GM06990 (cell line): ENCODE measurements around the gene SASH1.

Experiments
- DNase-seq: peaks from one replicate; pipeline ENCODE4 v3.0.0-alpha.2; 2011; ENCODE audit not compliant: insufficient read length; ENCODE audit errors: extremely low read depth
- H3K27me3 ChIP-seq: replicated peaks from 2 replicates; pipeline ENCODE4 v1.6.0; 2011; ENCODE audit warnings: low read length; ENCODE audit not compliant: control insufficient read depth, insufficient read depth
- H3K36me3 ChIP-seq: 2 replicates; pipeline ENCODE4 v1.5.1; 2011; ENCODE audit warnings: low read length; ENCODE audit not compliant: control insufficient read depth, insufficient read depth
- H3K4me3 ChIP-seq: replicated peaks from 2 replicates; pipeline ENCODE4 v1.5.1; 2011; ENCODE audit warnings: low read depth, mild to moderate bottlenecking, control low read depth, low read length
- CTCF ChIP-seq: IDR thresholded peaks from 2 replicates; pipeline ENCODE4 v1.5.1; 2011; ENCODE audit warnings: low read length, control low read depth, mild to moderate bottlenecking, inconsistent platforms; ENCODE audit not compliant: insufficient read depth, poor library complexity, severe bottlenecking

Gene SASH1

GRCh38 chr6:148413321-148414091 lies 70.9 kb downstream of the SASH1 start:
- Histone ChIP-seq H3K36me3 (no peaks in the 10 kb centered on the region), H3K4me3 (no peak overlapping the region), H3K27me3 (no peaks in the 10 kb centered on the region)
- TF ChIP-seq CTCF: no peak
- no peak for DNase-seq

GRCh38 chr6:148414092-148414489 lies 71.5 kb downstream of the SASH1 start:
- Histone ChIP-seq H3K4me3 (no peak overlapping the region), H3K27me3 (no peaks in the 10 kb centered on the region), H3K36me3 (no peaks in the 10 kb centered on the region)
- no peak for DNase-seq
- no peak for TF ChIP-seq CTCF

GRCh38 chr6:148414836-148415235 lies 72.2 kb downstream of the SASH1 start:
- H3K36me3 ChIP-seq: no peaks in the 10 kb centered on the region
- no peaks in the 10 kb centered on the region for H3K27me3 ChIP-seq
- TF ChIP-seq CTCF: no peak
- DNase-seq: no peak
- H3K4me3 ChIP-seq: no peak overlapping the region

- Histone ChIP-seq H3K27me3 (no peaks in the 10 kb centered on the region), H3K4me3 (no peak overlapping the region), H3K36me3 (no peaks in the 10 kb centered on the region)
- DNase-seq: no peak
- TF ChIP-seq CTCF: no peak
These were observed 73.0 kb downstream of the SASH1 start for GRCh38 chr6:148415511-148416260.

GRCh38 chr6:148416330-148416965 lies 73.8 kb downstream of the SASH1 start:
- no peak for DNase-seq
- Histone ChIP-seq H3K4me3 (no peak overlapping the region), H3K36me3 (no peaks in the 10 kb centered on the region), H3K27me3 (no peaks in the 10 kb centered on the region)
- no peak for TF ChIP-seq CTCF
